C4-2B (cell line): Measurements from ENCODE around the gene SRSF3.
"Not testable (repeated sequence)": the region's sequence is repeated elsewhere in the genome, so short reads cannot be mapped to it uniquely, and the experiment has no call there.

ENCODE experiments used
- H3K27ac ChIP-seq: fragments of 450-650 bp; 2 replicates; pipeline ENCODE4 v1.5.1; 2017
- CTCF ChIP-seq: fragments of 450-650 bp; conservative IDR thresholded peaks from 2 replicates; pipeline ENCODE4 v1.5.1; 2017; ENCODE audit warnings: mild to moderate bottlenecking
- ZFX ChIP-seq: fragments of 450-650 bp; IDR thresholded peaks from 2 replicates; pipeline ENCODE4 v1.6.1; 2017

SRSF3 gene

GRCh38 chr6:36600564-36601146, 6.5 kb downstream of the SRSF3 start:
- no peak overlapping the region for H3K27ac ChIP-seq

GRCh38 chr6:36601818-36602217, 7.7 kb downstream of the SRSF3 start:
- H3K27ac ChIP-seq: not testable (repeated sequence)

More at GRCh38 chr6:36600564-36601146, 6.5 kb downstream of the SRSF3 start:
- TF ChIP-seq ZFX (no peak), CTCF (no peak)

- no peak for TF ChIP-seq ZFX
- no peak for TF ChIP-seq CTCF
- no peak overlapping the region for H3K27ac ChIP-seq
These were observed 9.3 kb downstream of the SRSF3 start for GRCh38 chr6:36603222-36604089.

- TF ChIP-seq ZFX (no peak), CTCF (no peak)
- no peak overlapping the region for H3K27ac ChIP-seq
These were observed 10.2 kb downstream of the SRSF3 start for GRCh38 chr6:36604090-36605060.

GRCh38 chr6:36605143-36605542, 11.0 kb downstream of the SRSF3 start:
- no peak overlapping the region for H3K27ac ChIP-seq
- TF ChIP-seq CTCF: no peak

GRCh38 chr6:36605560-36606391, 11.6 kb downstream of the SRSF3 start:
- TF ChIP-seq CTCF (no peak; the same call in 1 of the 2 replicates), ZFX (no peak)
- no peak overlapping the region for H3K27ac ChIP-seq

GRCh38 chr6:36607305-36607682, 13.1 kb downstream of the SRSF3 start:
- H3K27ac ChIP-seq: peak overlapping the region; percentile 8; the same call in 1 of the 2 replicates
